Endothelial cell of umbilical vein (primary cell): ENCODE data around the gene VHLL. TPM values are rescaled to one million over a fixed set of nuclear protein-coding genes. Genes with fewer than 3 reads are reported as not detected.

ENCODE experiments used
- BruUV-seq: library from RNA; stranded (reverse); fragments of 400-500 nt; replicated peaks from 2 replicates; lab custom pipeline; 2021; lab: Mats Ljungman, UMichigan
- CTCF ChIA-PET: fragments of 300-600, 350-600 bp; sonication (Branson Sonifier 250); formaldehyde crosslinking; loops from one replicate; lab custom pipeline; 2021; ENCODE audit warnings: antibody characterized with exemption, inconsistent platforms; lab: Charles Lee
- POLR2A ChIA-PET: fragments of 300-600, 350-600 bp; sonication (Branson Sonifier 250); formaldehyde crosslinking; loops from one replicate; lab custom pipeline; 2021; ENCODE audit warnings: antibody characterized with exemption, inconsistent platforms; lab: Charles Lee
- DNase-seq: peaks from one replicate; pipeline ENCODE4 v3.0.0-alpha.2; 2011; ENCODE audit warnings: low read depth, low spot score
- FAIRE-seq: peaks from 2 replicates; lab custom pipeline; 2011; peaks lifted over from hg19 to GRCh38; lab: Jason Lieb, UNC
- H2AFZ ChIP-seq: 2 replicates; pipeline ENCODE4 v1.6.0; 2012; ENCODE audit warnings: low read depth, low read length, control low read depth, inconsistent platforms
- H3K27ac ChIP-seq: 2 replicates; pipeline ENCODE4 v1.5.1; 2011; ENCODE audit warnings: low read depth, mild to moderate bottlenecking, control low read depth, low read length, moderate library complexity; ENCODE audit not compliant: insufficient read depth
- H3K27me3 ChIP-seq, 2 experiments: 2 replicates each; pipeline versions ENCODE4 v1.6.0 to v1.6.1; 2011; ENCODE audit warnings: low read length in 2 of 2, mixed read lengths in 1 of 2; ENCODE audit not compliant: control insufficient read depth in 2 of 2, insufficient read depth in 2 of 2
- H3K36me3 ChIP-seq, 2 experiments: 2 replicates in 1 of 2; 3 replicates in 1 of 2; pipeline ENCODE4 v1.5.1; 2011; ENCODE audit warnings: low read length in 2 of 2, mild to moderate bottlenecking in 1 of 2, moderate library complexity in 1 of 2; ENCODE audit not compliant: control insufficient read depth in 2 of 2, insufficient read depth in 2 of 2; ENCODE audit errors: extremely low read depth in 1 of 2
- H3K4me1 ChIP-seq: 3 replicates; pipeline ENCODE4 v1.5.1; 2011; ENCODE audit warnings: mild to moderate bottlenecking, low read length; ENCODE audit not compliant: control insufficient read depth, insufficient read depth; ENCODE audit errors: extremely low read depth
- H3K4me2 ChIP-seq: 2 replicates; pipeline ENCODE4 v1.6.1; 2011; ENCODE audit warnings: low read length, control low read depth, mixed read lengths; ENCODE audit not compliant: insufficient read depth
- H3K4me3 ChIP-seq, 3 experiments: fragments of 200-600 bp in 1 of 3; sonication (generic), shearing (Covaris generic) in 1 of 3; replicated peaks in 1 of 3; 2 replicates each; pipeline ENCODE4 v1.5.1; 2011 to 2016; ENCODE audit warnings: control low read depth in 3 of 3, low read length in 3 of 3, mild to moderate bottlenecking in 2 of 3, inconsistent platforms in 1 of 3, low read depth in 1 of 3, moderate library complexity in 1 of 3; ENCODE audit not compliant: insufficient read depth in 1 of 3
- H3K79me2 ChIP-seq: 2 replicates; pipeline ENCODE4 v1.6.0; 2012; ENCODE audit warnings: low read length, inconsistent platforms; ENCODE audit not compliant: control insufficient read depth, insufficient read depth
- H3K9ac ChIP-seq: replicated peaks from 2 replicates; pipeline ENCODE3; 2011; ENCODE audit warnings: low read length, control low read depth; ENCODE audit not compliant: insufficient read depth; ENCODE audit errors: extremely low read depth
- H3K9me1 ChIP-seq: replicated peaks from 3 replicates; pipeline ENCODE4 v1.6.0; 2011; ENCODE audit warnings: mild to moderate bottlenecking, low read length; ENCODE audit not compliant: control insufficient read depth, insufficient read depth; ENCODE audit errors: extremely low read depth
- H3K9me3 ChIP-seq: replicated peaks from 2 replicates; pipeline ENCODE4 v1.5.1; 2012; ENCODE audit warnings: low read length, inconsistent platforms; ENCODE audit not compliant: control insufficient read depth, insufficient read depth
- H4K20me1 ChIP-seq: replicated peaks from 2 replicates; pipeline ENCODE3; 2011; ENCODE audit warnings: mild to moderate bottlenecking, low read length; ENCODE audit not compliant: control insufficient read depth, insufficient read depth; ENCODE audit errors: extremely low read depth
- EZH2 ChIP-seq: IDR thresholded peaks from 2 replicates; pipeline ENCODE4 v1.6.1; 2012; ENCODE audit warnings: borderline replicate concordance, low read depth, mild to moderate bottlenecking, moderate library complexity, low read length, inconsistent platforms; ENCODE audit not compliant: severe bottlenecking
- FOS ChIP-seq: IDR thresholded peaks from 2 replicates; pipeline ENCODE4 v1.6.1; 2011; ENCODE audit warnings: mild to moderate bottlenecking, low read length, moderate library complexity, borderline replicate concordance; ENCODE audit not compliant: insufficient read depth
- GATA2 ChIP-seq: IDR thresholded peaks from 2 replicates; pipeline ENCODE4 v1.7.0; 2011; ENCODE audit warnings: low read depth, mild to moderate bottlenecking, moderate library complexity, mixed read lengths, low read length; ENCODE audit not compliant: insufficient read length, insufficient read depth
- JUN ChIP-seq: IDR thresholded peaks from 2 replicates; pipeline ENCODE4 v1.6.1; 2011; ENCODE audit warnings: borderline replicate concordance, low read depth; ENCODE audit not compliant: insufficient read length, insufficient read depth
- MAX ChIP-seq: IDR thresholded peaks from 2 replicates; pipeline ENCODE4 v1.6.1; 2011; ENCODE audit not compliant: insufficient read depth, insufficient read length
- MYC ChIP-seq: IDR thresholded peaks from one replicate; pipeline ENCODE4 v1.6.1; 2011; ENCODE audit warnings: mild to moderate bottlenecking, low read depth, low read length
- POLR2A ChIP-seq: IDR thresholded peaks from 2 replicates; pipeline ENCODE4 v1.6.1; 2012; ENCODE audit warnings: low read depth, mild to moderate bottlenecking, control low read depth, low read length
- POLR2AphosphoS5 ChIP-seq: IDR thresholded peaks from 2 replicates; pipeline ENCODE4 v1.6.1; 2012; ENCODE audit warnings: low read depth, mild to moderate bottlenecking, control low read depth, low read length, moderate library complexity; ENCODE audit not compliant: insufficient read depth
- dilution Hi-C: fragments of 300-500 bp; cut with MboI; formaldehyde crosslinking; loops from one replicate; pipeline ENCODE4 v1.15.0; 2019; ENCODE audit warnings: low sequenced_read_pairs; ENCODE audit not compliant: extremely low pct_ligation_motif_present
- intact Hi-C: fragments of 100-400 bp; cut with micrococcal nuclease; formaldehyde crosslinking; loops from one replicate; pipeline ENCODE4 v1.10.0; 2022
- polyA plus RNA-seq, 4 experiments: library from polyadenylated mRNA; depleted of rRNA in 3 of 4; stranded (reverse) in 3 of 4; unstranded in 1 of 4; fragments of >200 nt; gene quantifications; 2 replicates each; pipeline versions ENCODE4 v1.2.1 to v1.2.3, GENCODE V29; 2011 to 2012; ENCODE audit warnings: missing spikeins in 1 of 4
- total RNA-seq: library from RNA; stranded (reverse); gene quantifications from 2 replicates; pipeline ENCODE4 v1.2.3, GENCODE V29; 2021
- TF ChIP-seq, protein P1 (sequence below), 2 donors: IDR thresholded peaks; 1 replicate in 1 of 2; 2 replicates in 1 of 2; pipeline ENCODE4 v1.5.1; 2011; ENCODE audit warnings: low read length in 2 of 2, mild to moderate bottlenecking in 2 of 2, moderate library complexity in 2 of 2, control low read depth in 1 of 2, inconsistent platforms in 1 of 2, low read depth in 1 of 2; ENCODE audit not compliant: insufficient read depth in 1 of 2; ENCODE audit errors: extremely low read depth in 1 of 2

VHLL gene
- total and polyA plus RNA-seq, 2 donors (not counting 3 experiments of a cell fraction or from before 2014, with no cell fraction given): 0.73 TPM; not detected in 1

GRCh38 chr1:156310962-156311361 lies 11.9 kb upstream of the VHLL start:
- TF ChIP-seq EZH2 (no peak), FOS (no peak), MAX (no peak), MYC (no peak), JUN (no peak), GATA2 (no peak), POLR2A (no peak), POLR2AphosphoS5 (no peak)
- TF ChIP-seq, protein P1, sequence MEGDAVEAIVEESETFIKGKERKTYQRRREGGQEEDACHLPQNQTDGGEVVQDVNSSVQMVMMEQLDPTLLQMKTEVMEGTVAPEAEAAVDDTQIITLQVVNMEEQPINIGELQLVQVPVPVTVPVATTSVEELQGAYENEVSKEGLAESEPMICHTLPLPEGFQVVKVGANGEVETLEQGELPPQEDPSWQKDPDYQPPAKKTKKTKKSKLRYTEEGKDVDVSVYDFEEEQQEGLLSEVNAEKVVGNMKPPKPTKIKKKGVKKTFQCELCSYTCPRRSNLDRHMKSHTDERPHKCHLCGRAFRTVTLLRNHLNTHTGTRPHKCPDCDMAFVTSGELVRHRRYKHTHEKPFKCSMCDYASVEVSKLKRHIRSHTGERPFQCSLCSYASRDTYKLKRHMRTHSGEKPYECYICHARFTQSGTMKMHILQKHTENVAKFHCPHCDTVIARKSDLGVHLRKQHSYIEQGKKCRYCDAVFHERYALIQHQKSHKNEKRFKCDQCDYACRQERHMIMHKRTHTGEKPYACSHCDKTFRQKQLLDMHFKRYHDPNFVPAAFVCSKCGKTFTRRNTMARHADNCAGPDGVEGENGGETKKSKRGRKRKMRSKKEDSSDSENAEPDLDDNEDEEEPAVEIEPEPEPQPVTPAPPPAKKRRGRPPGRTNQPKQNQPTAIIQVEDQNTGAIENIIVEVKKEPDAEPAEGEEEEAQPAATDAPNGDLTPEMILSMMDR (IDR thresholded peaks at IDR 0.05; ENCODE audit: extremely low read depth in 1 of 2, insufficient read depth in 1 of 2, low read depth in 1 of 2, low read length in 2 of 2): no peak
- Histone ChIP-seq H3K9me3 (no peaks in the 10 kb centered on the region), H3K4me1 (no peaks in the 10 kb centered on the region), H3K36me3 (peaks cover 28 to 34% of the 10 kb centered on the region in 2 experiments), H3K27ac (no peak overlapping the region), H2AFZ (no peak overlapping the region), H3K4me3 (no peak overlapping the region), H3K4me2 (no peak overlapping the region), H3K9ac (no peak overlapping the region), H3K9me1 (no peaks in the 10 kb centered on the region), H3K79me2 (peaks cover 2% of the 10 kb centered on the region), H4K20me1 (no peaks in the 10 kb centered on the region), H3K27me3 (no peaks in the 10 kb centered on the region)
- dilution Hi-C loops (no loop called here), intact Hi-C loops (no loop called here)
- CTCF ChIA-PET: no interaction called here
- BruUV-seq: no TSS peak
- FAIRE-seq: no peak
- DNase-seq: no peak
- POLR2A ChIA-PET: no interaction called here
